GM12878 (cell line): ENCODE measurements around the gene CCDC6. TPM values are rescaled to one million over a fixed set of nuclear protein-coding genes. Genes with fewer than 3 reads are reported as not detected.

Experiments used
- ATAC-seq: fragments of 200-7000 bp; cut with Tn5 transposase; 3 replicates; pipeline ENCODE4 v1.9.1; 2020; ENCODE audit warnings: mild to moderate bottlenecking, moderate library complexity
- BruUV-seq: library from RNA; stranded (reverse); fragments of 400-500 nt; replicated peaks from 2 replicates; lab custom pipeline; 2021; lab: Mats Ljungman, UMichigan
- CTCF ChIA-PET: fragments of 300-600 bp; sonication (Branson Sonifier 250); formaldehyde crosslinking; extraction: SDS; loops from one replicate; lab custom pipeline; 2021; ENCODE audit warnings: inconsistent platforms; lab: Yijun Ruan, JAX
- POLR2A ChIA-PET: fragments of 350-600 bp; formaldehyde crosslinking; extraction: SDS; loops from one replicate; lab custom pipeline; 2021; ENCODE audit warnings: inconsistent platforms; lab: Charles Lee
- RAD21 ChIA-PET: fragments of 300-600 bp; sonication (Branson Sonifier 250); formaldehyde crosslinking; loops from one replicate; lab custom pipeline; 2023; ENCODE audit warnings: antibody characterized with exemption; ENCODE audit not compliant: unreplicated experiment; lab: Charles Lee
- SMC1A ChIA-PET: fragments of 300-600 bp; sonication (Branson Sonifier 250); formaldehyde crosslinking; loops from one replicate; lab custom pipeline; 2023; ENCODE audit not compliant: unreplicated experiment, uncharacterized antibody; lab: Charles Lee
- DNase-seq: peaks from one replicate; pipeline ENCODE4 v3.0.0-alpha.2; 2011; ENCODE audit warnings: low read depth, low spot score
- FAIRE-seq: peaks from 3 replicates; lab custom pipeline; 2011; peaks lifted over from hg19 to GRCh38; lab: Jason Lieb, UNC
- H2AFZ ChIP-seq: 2 replicates; pipeline ENCODE4 v1.6.0; 2011; ENCODE audit warnings: low read depth, low read length, control low read depth; ENCODE audit not compliant: control insufficient read depth
- H3K27ac ChIP-seq: 2 replicates; pipeline ENCODE4 v1.5.1; 2011; ENCODE audit warnings: control low read depth; ENCODE audit not compliant: control insufficient read depth, insufficient read depth
- H3K27me3 ChIP-seq, 2 experiments: replicated peaks in 1 of 2; 2 replicates each; pipeline versions ENCODE4 v1.6.0 to v1.6.1; 2011; ENCODE audit warnings: low read length in 1 of 2; ENCODE audit not compliant: control insufficient read depth in 2 of 2, insufficient read depth in 2 of 2
- H3K36me3 ChIP-seq, 2 experiments: 2 replicates each; pipeline ENCODE4 v1.5.1; 2011; ENCODE audit warnings: low read length in 1 of 2; ENCODE audit not compliant: control insufficient read depth in 2 of 2, insufficient read depth in 2 of 2
- H3K4me1 ChIP-seq: 2 replicates; pipeline ENCODE4 v1.6.1; 2011; ENCODE audit warnings: mild to moderate bottlenecking, low read length, moderate library complexity, mixed read lengths; ENCODE audit not compliant: control insufficient read depth, insufficient read depth
- H3K4me2 ChIP-seq: 2 replicates; pipeline ENCODE4 v1.6.0; 2011; ENCODE audit warnings: control low read depth; ENCODE audit not compliant: control insufficient read depth, insufficient read depth
- H3K4me3 ChIP-seq: fragments of 200-600 bp; sonication (generic); 2 replicates; pipeline ENCODE4 v1.5.1; 2016
- H3K79me2 ChIP-seq: 2 replicates; pipeline ENCODE4 v1.6.0; 2011; ENCODE audit warnings: low read length; ENCODE audit not compliant: control insufficient read depth, insufficient read depth
- H3K9ac ChIP-seq: 2 replicates; pipeline ENCODE4 v1.8.0; 2011; ENCODE audit warnings: low read length, control low read depth, mixed read lengths; ENCODE audit not compliant: control insufficient read depth, insufficient read depth
- H3K9me3 ChIP-seq: replicated peaks from 3 replicates; pipeline ENCODE4 v1.5.1; 2011; ENCODE audit warnings: mild to moderate bottlenecking, low read length; ENCODE audit not compliant: control insufficient read depth, insufficient read depth
- H4K20me1 ChIP-seq: 2 replicates; pipeline ENCODE4 v1.6.0; 2011; ENCODE audit not compliant: control insufficient read depth, insufficient read depth
- CEBPZ ChIP-seq: fragments of 150-350 bp; IDR thresholded peaks from 2 replicates; pipeline ENCODE4 v1.6.1; 2016; ENCODE audit warnings: low read depth, low read length
- USF2 ChIP-seq: IDR thresholded peaks from 2 replicates; pipeline ENCODE4 v1.6.1; 2011; ENCODE audit warnings: low read depth, low read length, improper control_type of control experiment, borderline replicate concordance
- WGBS: methylation state at CpG from one replicate; pipeline ENCODE4 v1.1.6; 2016; ENCODE audit warnings: low lambda C conversion rate; ENCODE audit not compliant: insufficient replicate concordance, insufficient coverage; ENCODE audit errors: missing lambda C conversion rate; 5-methylcytosine and 5-hydroxymethylcytosine counted together
- in situ Hi-C: fragments of 300-500 bp; cut with MboI; formaldehyde crosslinking; loops from 9 replicates; pipeline ENCODE4 v1.14.3; 2018; ENCODE audit warnings: mixed read lengths
- intact Hi-C: fragments of 100-400 bp; cut with micrococcal nuclease; formaldehyde crosslinking; loops from one replicate; pipeline ENCODE4 v1.14.2; 2022; ENCODE audit not compliant: unreplicated experiment
- polyA plus RNA-seq, 11 experiments: library from polyadenylated mRNA; depleted of rRNA in 4 of 11; unstranded in 6 of 11; stranded (reverse) in 5 of 11; fragments of >200 nt; fragmentation: Nextera tagmentation in 4 of 11; fragmentation: Illumina TruSeq in 1 of 11; extraction: Ambion mirVana in 4 of 11; extraction: Trizol in 1 of 11; gene quantifications; 1 replicate in 1 of 11; 2 replicates in 10 of 11; pipeline versions ENCODE4 v1.2.1 to v1.2.3, GENCODE V29; 2011 to 2016; ENCODE audit warnings: inconsistent platforms in 2 of 11, missing spikeins in 2 of 11, low read depth in 1 of 11
- total RNA-seq, 4 experiments: library from RNA; depleted of rRNA in 3 of 4; stranded (reverse); fragments of >200 nt in 3 of 4; fragmentation: Illumina TruSeq in 1 of 4; extraction: Trizol in 1 of 4; gene quantifications; 2 replicates each; pipeline versions ENCODE4 v1.2.1 to v1.2.3, GENCODE V29; 2013 to 2021

CCDC6 gene
- total and polyA plus RNA-seq, 10 of the 15 experiments (the other 5 are each of a cell fraction or from before 2014, with no cell fraction given) = 11.8 to 46.2 (median 26.7) TPM

GRCh38 chr10:59859570-59859969, 46.8 kb downstream of the CCDC6 start:
- in situ Hi-C loops = no loop called here
- H2AFZ ChIP-seq = no peak overlapping the region
- TF ChIP-seq CEBPZ (no peak), USF2 (no peak)
- TF ChIP-seq, all 136 proteins: peak for 0
- FAIRE-seq (no peak), DNase-seq (no peak), ATAC-seq (no peak)
- ChIA-PET POLR2A (no interaction called here), RAD21 (interaction anchor here (1.0 to 1.4 kb wide), 2 partner anchors 48 to 172 kb away, joined by 4 to 5 read pairs; no protein-coding TSS in a partner anchor), CTCF (interaction anchor here (0.7 to 1.3 kb wide), 2 partner anchors 47 to 50 kb away, joined by 3 to 4 read pairs; partner anchors contain the start of gene CCDC6), SMC1A (interaction anchor here (1.0 to 1.3 kb wide), 3 partner anchors 14 to 25 kb away, joined by 3 to 4 read pairs (median 3); no protein-coding TSS in a partner anchor)
- H4K20me1 ChIP-seq = no peaks in the 10 kb centered on the region; the same call in 1 of the 2 replicates
- 74% methylated on average over 6 of the region's 6 CpGs for WGBS
- no peaks in the 10 kb centered on the region for H3K27me3 ChIP-seq
- no peak overlapping the region for H3K4me3 ChIP-seq
- H3K9me3 ChIP-seq = no peaks in the 10 kb centered on the region
- H3K4me2 ChIP-seq = no peak overlapping the region
- no peaks in the 10 kb centered on the region for H3K36me3 ChIP-seq
- H3K27ac ChIP-seq = no peak overlapping the region
- peaks cover 34% of the 10 kb centered on the region for H3K79me2 ChIP-seq
- BruUV-seq = no TSS peak
- H3K4me1 ChIP-seq = peaks cover 7% of the 10 kb centered on the region; the same call in 1 of the 2 replicates
- intact Hi-C loops = no loop called here
- no peak overlapping the region for H3K9ac ChIP-seq
